Activated CD4-positive, alpha-beta T cell treated with anti-CD3 and anti-CD28 coated beads for 48 hours (primary cell): ENCODE data around the gene NUP214.

ENCODE experiments used
- DNase-seq: peaks from one replicate; pipeline ENCODE4 v3.0.0-alpha.2; 2020

The NUP214 gene

DNA sequence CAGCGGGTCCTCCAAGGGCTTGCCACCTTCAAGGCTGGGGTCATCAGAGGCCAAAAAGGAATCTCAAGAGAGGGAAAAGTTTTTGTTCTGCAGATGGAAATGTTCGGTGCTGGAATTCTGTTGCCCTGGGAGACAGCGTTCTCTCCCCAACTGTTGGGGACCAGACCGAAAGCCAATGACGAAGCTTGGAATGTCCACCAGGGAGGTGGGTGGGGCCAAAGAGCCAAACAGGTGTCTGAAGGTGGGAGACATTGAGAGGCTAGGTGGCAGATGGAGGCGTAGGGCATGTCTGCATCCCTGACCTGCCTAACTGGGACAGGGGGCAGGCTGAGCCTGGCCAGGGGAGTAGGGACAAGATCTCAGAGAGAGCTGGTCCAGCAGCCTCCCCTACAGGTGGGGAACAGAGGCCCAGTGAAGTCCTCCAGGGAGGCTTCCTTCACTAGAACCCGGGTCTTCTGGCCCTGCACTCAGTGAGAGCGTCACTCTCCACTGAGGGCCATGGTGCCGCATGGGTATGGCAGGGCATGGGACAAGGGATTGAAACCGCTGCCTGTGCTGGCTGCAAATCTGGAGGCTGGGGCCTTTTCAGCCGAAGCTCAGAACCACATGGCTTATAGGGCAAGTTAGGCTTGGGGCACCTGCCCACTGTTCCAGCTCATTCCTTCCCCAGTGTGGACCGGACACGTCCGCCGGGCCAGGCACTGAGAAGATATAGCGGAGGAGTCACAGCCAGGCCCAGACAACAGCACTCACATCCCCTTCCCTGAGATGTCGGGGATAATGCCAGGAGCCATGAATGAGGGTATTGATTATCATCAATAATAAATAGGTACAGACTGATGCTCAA lies 156.0 kb downstream of the NUP214 start:
- DNase-seq: no peak

DNA sequence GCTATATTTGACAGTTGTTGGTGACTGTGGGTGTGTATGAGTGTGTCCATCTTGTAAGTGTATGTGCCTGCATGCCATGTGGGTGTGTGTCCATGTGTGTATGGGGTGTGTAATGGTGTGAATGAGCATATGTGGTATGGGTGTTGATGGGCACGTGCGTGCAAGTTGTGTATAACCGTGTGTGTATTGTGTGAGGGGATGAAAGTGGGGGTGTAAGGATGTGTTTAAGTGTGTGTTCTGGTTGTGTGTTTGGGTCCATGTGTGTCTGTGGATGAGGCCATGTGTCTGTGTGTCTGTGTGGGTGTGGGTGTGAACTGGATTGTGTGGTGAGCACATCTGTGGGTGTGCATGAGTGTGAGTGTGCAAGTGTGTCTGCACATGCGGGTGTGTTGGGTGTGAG lies 156.8 kb downstream of the NUP214 start:
- no peak for DNase-seq

DNA sequence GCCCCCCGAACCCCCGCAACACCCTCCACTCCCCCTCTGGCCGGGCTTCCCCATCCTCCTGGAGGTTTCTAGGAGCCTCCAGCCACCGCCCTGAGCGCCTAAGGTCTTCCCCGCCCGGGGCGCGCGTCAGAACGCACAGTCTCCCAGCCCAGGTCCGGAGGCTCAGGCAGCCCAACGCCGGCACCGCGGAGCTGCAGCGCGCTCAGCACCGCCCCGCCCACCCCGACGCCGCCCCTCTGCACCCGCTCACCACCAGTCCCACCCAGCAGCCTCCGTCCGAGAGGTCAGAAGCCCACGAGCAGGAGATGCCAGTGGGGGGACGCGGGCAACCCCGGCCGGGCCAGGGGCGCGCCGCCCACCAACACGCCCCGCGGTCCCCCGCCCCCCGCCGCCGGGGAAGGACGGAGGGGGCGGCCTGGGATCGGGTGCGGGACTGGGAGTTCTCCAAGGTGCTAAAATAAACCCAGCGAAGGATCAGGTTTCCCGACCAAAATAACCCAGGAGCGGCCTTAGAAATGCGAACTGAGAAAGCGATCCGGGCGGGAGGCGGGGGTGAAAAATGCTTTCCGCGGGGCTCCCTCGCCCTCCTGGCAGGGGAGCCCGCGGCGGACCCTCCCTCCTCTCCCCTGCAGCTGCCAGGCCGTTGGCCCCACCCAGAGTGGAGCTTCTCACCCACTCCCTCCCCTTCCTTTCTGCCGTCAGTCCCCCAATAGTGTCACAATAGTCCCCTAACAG lies 157.5 kb downstream of the NUP214 start:
- peak; percentile 27 for DNase-seq
